Measurements from ENCODE around the gene BLTP3B. TPM values are rescaled to one million over a fixed set of nuclear protein-coding genes. Genes with fewer than 3 reads are reported as not detected.

Gene BLTP3B
- total and polyA plus RNA-seq, 4 donors: 11.0 to 36.8 (median 18.6) TPM

DNA sequence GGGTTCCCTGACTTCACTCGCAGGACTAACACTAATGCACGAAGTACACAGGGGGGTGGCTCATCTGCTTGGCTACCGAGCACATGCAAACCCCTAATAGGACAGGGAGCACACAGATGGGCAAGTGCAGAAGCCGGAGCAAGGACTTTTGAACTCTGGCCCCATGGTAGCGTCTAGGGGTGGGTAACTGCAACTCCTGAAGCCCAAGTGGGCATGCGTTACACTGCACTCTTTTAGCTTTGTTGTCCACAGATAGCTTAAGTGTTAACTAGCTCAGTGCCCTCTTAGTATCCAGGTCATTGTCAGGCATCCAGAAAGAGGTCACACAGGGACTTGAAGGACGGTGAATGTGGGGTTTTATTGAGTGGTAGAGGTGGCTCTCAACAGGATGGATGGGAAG is 3.0 kb upstream of the BLTP3B start (continued):
- no peak for TF ChIP-seq FOXA2 (IDR thresholded peaks at IDR 0.05)

DNA sequence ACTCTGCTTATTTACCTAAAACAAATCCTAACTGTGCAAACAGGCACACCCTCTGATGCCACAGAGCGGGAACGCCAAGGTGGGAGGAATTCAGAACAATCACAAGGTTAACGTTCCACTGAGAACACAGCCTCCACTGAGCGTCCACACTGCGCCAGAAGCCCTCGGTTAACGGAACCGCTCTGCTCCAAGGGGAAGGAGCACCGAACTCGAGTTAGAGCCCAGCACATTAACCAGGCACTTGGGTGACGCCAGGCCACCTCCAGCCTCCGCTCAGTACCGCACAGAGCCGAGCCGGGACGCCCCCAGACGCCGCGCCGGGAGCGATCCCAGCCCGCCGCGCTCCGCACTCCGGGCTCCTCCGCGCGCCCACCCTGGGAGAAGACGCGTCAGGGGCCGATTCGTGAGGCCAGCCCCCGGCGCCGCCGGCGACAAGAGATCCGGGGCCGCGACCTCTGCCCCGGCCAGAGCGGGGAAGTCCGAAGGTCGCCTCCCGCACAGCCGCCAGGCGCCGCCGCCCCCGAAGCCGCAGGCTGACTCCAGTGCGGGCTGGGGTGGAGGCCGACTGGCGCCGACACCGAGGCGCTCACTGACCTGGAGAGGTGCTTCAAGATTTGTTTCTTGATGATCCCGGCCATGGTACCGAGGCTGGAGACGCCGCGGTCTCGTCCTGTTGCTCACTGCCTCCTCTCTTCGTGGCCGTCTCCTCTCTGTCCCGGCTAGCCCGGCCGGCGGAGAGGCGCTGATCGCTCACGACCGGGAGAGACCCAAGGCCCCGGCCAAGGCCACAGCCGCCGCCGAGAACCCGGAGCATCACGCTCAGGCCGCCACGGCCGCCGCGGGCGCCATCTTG is 450 bp downstream of the BLTP3B start:
- Histone ChIP-seq H3K27me3 (ENCODE audit: control insufficient read depth in 4 of 4, insufficient read depth in 4 of 4, low read length in 3 of 4) (no peaks in the 10 kb centered on the region), H3K9me3 (ENCODE audit: control insufficient read depth in 4 of 4, low read length in 3 of 4) (no peaks in the 10 kb centered on the region), H3K9ac (ENCODE audit: low read depth in 1 of 2, low read length in 2 of 2) (peak overlapping the region; percentile 67 to 85), H3K27ac (ENCODE audit: low read depth in 1 of 2, low read length in 2 of 2) (peak overlapping the region; percentile 96 to 98), H3K4me1 (ENCODE audit: control insufficient read depth in 4 of 4, insufficient read depth in 4 of 4, low read length in 3 of 4) (peaks cover 6 to 43% (median 24%) of the 10 kb centered on the region in 4 donors), H3K36me3 (ENCODE audit: control insufficient read depth in 4 of 4, insufficient read depth in 3 of 4, low read depth in 1 of 4, low read length in 3 of 4) (no peaks in the 10 kb centered on the region), H3K4me3 (ENCODE audit: low read depth in 1 of 3, low read length in 3 of 3) (peak overlapping the region; percentile 93 to 99 (median 96))
- peak; percentile 66 for DNase-seq (ENCODE audit: low spot score)
- TF ChIP-seq EGR1 (IDR thresholded peaks at IDR 0.05; ENCODE audit: low read depth in 2 of 2) (peak in 1 of 2 donors; percentile 28), YY1 (IDR thresholded peaks at IDR 0.05) (peak; percentile 96), RAD21 (IDR thresholded peaks at IDR 0.05) (peak in 1 of 2 donors; percentile 41), ATF3 (IDR thresholded peaks at IDR 0.05) (no peak), HNF4A (conservative IDR thresholded peaks at IDR 0.05) (peak; percentile 47 to 61), NR2F2 (IDR thresholded peaks at IDR 0.05) (no peak), FOXA2 (IDR thresholded peaks at IDR 0.05) (peak; percentile 98), RXRA (IDR thresholded peaks at IDR 0.05) (peak; percentile 36 to 67), HNF4G (IDR thresholded peaks at IDR 0.05) (peak; percentile 17), GABPA (IDR thresholded peaks at IDR 0.05 in 1 of 2, conservative IDR thresholded peaks at IDR 0.05 in 1 of 2) (no peak), TAF1 (conservative IDR thresholded peaks at IDR 0.05) (peak; percentile 84), SP1 (IDR thresholded peaks at IDR 0.05) (peak; percentile 61), JUND (IDR thresholded peaks at IDR 0.05) (peak in 1 of 2 donors; percentile 5), FOXA1 (IDR thresholded peaks at IDR 0.05) (peak; percentile 97)
- TF ChIP-seq, protein P1, sequence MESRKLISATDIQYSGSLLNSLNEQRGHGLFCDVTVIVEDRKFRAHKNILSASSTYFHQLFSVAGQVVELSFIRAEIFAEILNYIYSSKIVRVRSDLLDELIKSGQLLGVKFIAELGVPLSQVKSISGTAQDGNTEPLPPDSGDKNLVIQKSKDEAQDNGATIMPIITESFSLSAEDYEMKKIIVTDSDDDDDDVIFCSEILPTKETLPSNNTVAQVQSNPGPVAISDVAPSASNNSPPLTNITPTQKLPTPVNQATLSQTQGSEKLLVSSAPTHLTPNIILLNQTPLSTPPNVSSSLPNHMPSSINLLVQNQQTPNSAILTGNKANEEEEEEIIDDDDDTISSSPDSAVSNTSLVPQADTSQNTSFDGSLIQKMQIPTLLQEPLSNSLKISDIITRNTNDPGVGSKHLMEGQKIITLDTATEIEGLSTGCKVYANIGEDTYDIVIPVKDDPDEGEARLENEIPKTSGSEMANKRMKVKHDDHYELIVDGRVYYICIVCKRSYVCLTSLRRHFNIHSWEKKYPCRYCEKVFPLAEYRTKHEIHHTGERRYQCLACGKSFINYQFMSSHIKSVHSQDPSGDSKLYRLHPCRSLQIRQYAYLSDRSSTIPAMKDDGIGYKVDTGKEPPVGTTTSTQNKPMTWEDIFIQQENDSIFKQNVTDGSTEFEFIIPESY (IDR thresholded peaks at IDR 0.05): no peak
- TF ChIP-seq, protein P2, sequence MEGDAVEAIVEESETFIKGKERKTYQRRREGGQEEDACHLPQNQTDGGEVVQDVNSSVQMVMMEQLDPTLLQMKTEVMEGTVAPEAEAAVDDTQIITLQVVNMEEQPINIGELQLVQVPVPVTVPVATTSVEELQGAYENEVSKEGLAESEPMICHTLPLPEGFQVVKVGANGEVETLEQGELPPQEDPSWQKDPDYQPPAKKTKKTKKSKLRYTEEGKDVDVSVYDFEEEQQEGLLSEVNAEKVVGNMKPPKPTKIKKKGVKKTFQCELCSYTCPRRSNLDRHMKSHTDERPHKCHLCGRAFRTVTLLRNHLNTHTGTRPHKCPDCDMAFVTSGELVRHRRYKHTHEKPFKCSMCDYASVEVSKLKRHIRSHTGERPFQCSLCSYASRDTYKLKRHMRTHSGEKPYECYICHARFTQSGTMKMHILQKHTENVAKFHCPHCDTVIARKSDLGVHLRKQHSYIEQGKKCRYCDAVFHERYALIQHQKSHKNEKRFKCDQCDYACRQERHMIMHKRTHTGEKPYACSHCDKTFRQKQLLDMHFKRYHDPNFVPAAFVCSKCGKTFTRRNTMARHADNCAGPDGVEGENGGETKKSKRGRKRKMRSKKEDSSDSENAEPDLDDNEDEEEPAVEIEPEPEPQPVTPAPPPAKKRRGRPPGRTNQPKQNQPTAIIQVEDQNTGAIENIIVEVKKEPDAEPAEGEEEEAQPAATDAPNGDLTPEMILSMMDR (IDR thresholded peaks at IDR 0.05; ENCODE audit: low read depth, low read length, missing input control): no peak
- TF ChIP-seq, protein P3, sequence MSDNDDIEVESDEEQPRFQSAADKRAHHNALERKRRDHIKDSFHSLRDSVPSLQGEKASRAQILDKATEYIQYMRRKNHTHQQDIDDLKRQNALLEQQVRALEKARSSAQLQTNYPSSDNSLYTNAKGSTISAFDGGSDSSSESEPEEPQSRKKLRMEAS (IDR thresholded peaks at IDR 0.05): no peak
- TF ChIP-seq, protein P4, sequence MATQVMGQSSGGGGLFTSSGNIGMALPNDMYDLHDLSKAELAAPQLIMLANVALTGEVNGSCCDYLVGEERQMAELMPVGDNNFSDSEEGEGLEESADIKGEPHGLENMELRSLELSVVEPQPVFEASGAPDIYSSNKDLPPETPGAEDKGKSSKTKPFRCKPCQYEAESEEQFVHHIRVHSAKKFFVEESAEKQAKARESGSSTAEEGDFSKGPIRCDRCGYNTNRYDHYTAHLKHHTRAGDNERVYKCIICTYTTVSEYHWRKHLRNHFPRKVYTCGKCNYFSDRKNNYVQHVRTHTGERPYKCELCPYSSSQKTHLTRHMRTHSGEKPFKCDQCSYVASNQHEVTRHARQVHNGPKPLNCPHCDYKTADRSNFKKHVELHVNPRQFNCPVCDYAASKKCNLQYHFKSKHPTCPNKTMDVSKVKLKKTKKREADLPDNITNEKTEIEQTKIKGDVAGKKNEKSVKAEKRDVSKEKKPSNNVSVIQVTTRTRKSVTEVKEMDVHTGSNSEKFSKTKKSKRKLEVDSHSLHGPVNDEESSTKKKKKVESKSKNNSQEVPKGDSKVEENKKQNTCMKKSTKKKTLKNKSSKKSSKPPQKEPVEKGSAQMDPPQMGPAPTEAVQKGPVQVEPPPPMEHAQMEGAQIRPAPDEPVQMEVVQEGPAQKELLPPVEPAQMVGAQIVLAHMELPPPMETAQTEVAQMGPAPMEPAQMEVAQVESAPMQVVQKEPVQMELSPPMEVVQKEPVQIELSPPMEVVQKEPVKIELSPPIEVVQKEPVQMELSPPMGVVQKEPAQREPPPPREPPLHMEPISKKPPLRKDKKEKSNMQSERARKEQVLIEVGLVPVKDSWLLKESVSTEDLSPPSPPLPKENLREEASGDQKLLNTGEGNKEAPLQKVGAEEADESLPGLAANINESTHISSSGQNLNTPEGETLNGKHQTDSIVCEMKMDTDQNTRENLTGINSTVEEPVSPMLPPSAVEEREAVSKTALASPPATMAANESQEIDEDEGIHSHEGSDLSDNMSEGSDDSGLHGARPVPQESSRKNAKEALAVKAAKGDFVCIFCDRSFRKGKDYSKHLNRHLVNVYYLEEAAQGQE (IDR thresholded peaks at IDR 0.05): peak; percentile 72
- WGBS: under 1% methylated on average over 86 of the region's 86 CpGs

Data from liver (tissue), 9 donors.